ENCODE data around the gene OPTC.
"Not testable (repeated sequence)": the region's sequence is repeated elsewhere in the genome, so short reads cannot be mapped to it uniquely, and the experiment has no call there.

OPTC gene

GRCh38 chr1:203493901-203494300 is at the start of gene OPTC:
Gene OPTC, plus strand, starts transcription at chr1:203494153. Its CDS starts 1,853 bp downstream, at chr1:203496006.
- TF ChIP-seq CTCF (IDR thresholded peaks at IDR 0.05; ENCODE audit: low read depth, low read length), result no peak
- H3K4me3 ChIP-seq (ENCODE audit: low read depth, low read length), result no peak within 1 kb of the TSS

GRCh38 chr1:203444171-203444576 is 49.8 kb upstream of the OPTC start:
- H3K4me3 ChIP-seq (ENCODE audit: low read depth, low read length), result no peak overlapping the region
- no peak for TF ChIP-seq CTCF (IDR thresholded peaks at IDR 0.05; ENCODE audit: low read depth, low read length)

- no peak for TF ChIP-seq CTCF (IDR thresholded peaks at IDR 0.05; ENCODE audit: low read depth, low read length)
- H3K4me3 ChIP-seq (ENCODE audit: low read depth, low read length), result no peak overlapping the region
Measured at GRCh38 chr1:203447151-203447550, 46.8 kb upstream of the OPTC start.

- not testable (repeated sequence) for H3K4me3 ChIP-seq (ENCODE audit: low read depth, low read length)
Measured at GRCh38 chr1:203447598-203447997, 46.4 kb upstream of the OPTC start.

GRCh38 chr1:203448521-203449061 is 45.4 kb upstream of the OPTC start:
- H3K4me3 ChIP-seq (ENCODE audit: low read depth, low read length), result no peak overlapping the region
- no peak for TF ChIP-seq CTCF (IDR thresholded peaks at IDR 0.05; ENCODE audit: low read depth, low read length)

GRCh38 chr1:203450001-203450400 is 44.0 kb upstream of the OPTC start:
- no peak overlapping the region for H3K4me3 ChIP-seq (ENCODE audit: low read depth, low read length)
- TF ChIP-seq CTCF (IDR thresholded peaks at IDR 0.05; ENCODE audit: low read depth, low read length), result no peak

GRCh38 chr1:203450479-203451149 is 43.3 kb upstream of the OPTC start:
- no peak for TF ChIP-seq CTCF (IDR thresholded peaks at IDR 0.05; ENCODE audit: low read depth, low read length)
- H3K4me3 ChIP-seq (ENCODE audit: low read depth, low read length), result no peak overlapping the region
